Measurements from ENCODE around the gene MGAT5. TPM values are rescaled to one million over a fixed set of nuclear protein-coding genes. Genes with fewer than 3 reads are reported as not detected.

Gene MGAT5
- total RNA-seq, 2 experiments from 2014 or later, result 44.5 to 44.9 TPM

GRCh38 chr2:134344954-134345697 is 91.3 kb downstream of the MGAT5 start:
- DNase-seq, result no peak
- Mint-ChIP-seq H3K9me3 (no peaks in the 10 kb centered on the region), H3K4me1 (no peaks in the 10 kb centered on the region), H3K27ac (no peak overlapping the region), H3K36me3 (ENCODE audit: low read depth) (peaks cover 36% of the 10 kb centered on the region), H3K27me3 (no peaks in the 10 kb centered on the region), H3K4me3 (no peak overlapping the region)
- ChIA-PET CTCF (no interaction called here), POLR2A (interaction anchor here (1.0 kb wide), 1 partner anchor 23 kb away, joined by 3 read pairs; no protein-coding TSS in a partner anchor)

GRCh38 chr2:134346141-134346540 is 92.3 kb downstream of the MGAT5 start:
- Mint-ChIP-seq H3K27me3 (no peaks in the 10 kb centered on the region), H3K36me3 (ENCODE audit: low read depth) (peaks cover 44% of the 10 kb centered on the region), H3K27ac (no peak overlapping the region), H3K4me3 (no peak overlapping the region), H3K9me3 (no peaks in the 10 kb centered on the region), H3K4me1 (no peaks in the 10 kb centered on the region)
- POLR2A ChIA-PET, result no interaction called here
- no peak for DNase-seq
- CTCF ChIA-PET, result no interaction called here

GRCh38 chr2:134347756-134348155 is 93.9 kb downstream of the MGAT5 start:
- Mint-ChIP-seq H3K4me1 (no peaks in the 10 kb centered on the region), H3K27me3 (no peaks in the 10 kb centered on the region), H3K27ac (no peak overlapping the region), H3K9me3 (no peaks in the 10 kb centered on the region), H3K4me3 (no peak overlapping the region), H3K36me3 (ENCODE audit: low read depth) (peaks cover 45% of the 10 kb centered on the region)
- ChIA-PET CTCF (no interaction called here), POLR2A (no interaction called here)
- no peak for DNase-seq

GRCh38 chr2:134348239-134348638 is 94.4 kb downstream of the MGAT5 start:
- Mint-ChIP-seq H3K27ac (no peak overlapping the region), H3K36me3 (ENCODE audit: low read depth) (peaks cover 40% of the 10 kb centered on the region), H3K9me3 (no peaks in the 10 kb centered on the region), H3K4me1 (no peaks in the 10 kb centered on the region), H3K4me3 (no peak overlapping the region), H3K27me3 (no peaks in the 10 kb centered on the region)
- POLR2A ChIA-PET, result no interaction called here
- DNase-seq, result no peak
- CTCF ChIA-PET, result no interaction called here

GRCh38 chr2:134348760-134349159 is 94.9 kb downstream of the MGAT5 start:
- CTCF ChIA-PET, result no interaction called here
- POLR2A ChIA-PET, result no interaction called here
- Mint-ChIP-seq H3K36me3 (ENCODE audit: low read depth) (peaks cover 37% of the 10 kb centered on the region), H3K27ac (no peak overlapping the region), H3K4me1 (no peaks in the 10 kb centered on the region), H3K27me3 (no peaks in the 10 kb centered on the region), H3K4me3 (no peak overlapping the region), H3K9me3 (no peaks in the 10 kb centered on the region)
- no peak for DNase-seq

- Mint-ChIP-seq H3K27ac (no peak overlapping the region), H3K27me3 (no peaks in the 10 kb centered on the region), H3K4me3 (no peak overlapping the region), H3K4me1 (no peaks in the 10 kb centered on the region), H3K36me3 (ENCODE audit: low read depth) (peaks cover 26% of the 10 kb centered on the region), H3K9me3 (no peaks in the 10 kb centered on the region)
- POLR2A ChIA-PET, result no interaction called here
- CTCF ChIA-PET, result interaction anchor here (1.7 kb wide), 1 partner anchor 12 kb away, joined by 3 read pairs; no protein-coding TSS in a partner anchor
- no peak for DNase-seq
Observed at GRCh38 chr2:134351016-134351415, 97.1 kb downstream of the MGAT5 start.

GRCh38 chr2:134351899-134352298 is 98.0 kb downstream of the MGAT5 start:
- no peaks in the 10 kb centered on the region for H3K27me3 Mint-ChIP-seq
- POLR2A ChIA-PET, result no interaction called here

GRCh38 chr2:134352844-134353243 is 99.0 kb downstream of the MGAT5 start:
- Mint-ChIP-seq H3K27ac (no peak overlapping the region), H3K36me3 (ENCODE audit: low read depth) (peaks cover 22% of the 10 kb centered on the region), H3K4me3 (no peak overlapping the region), H3K9me3 (no peaks in the 10 kb centered on the region), H3K4me1 (no peaks in the 10 kb centered on the region), H3K27me3 (no peaks in the 10 kb centered on the region)
- DNase-seq, result no peak
- ChIA-PET CTCF (no interaction called here), POLR2A (no interaction called here)

More at GRCh38 chr2:134351899-134352298, 98.0 kb downstream of the MGAT5 start:
- DNase-seq, result no peak
- H3K36me3 Mint-ChIP-seq (ENCODE audit: low read depth), result peaks cover 22% of the 10 kb centered on the region
- no peak overlapping the region for H3K4me3 Mint-ChIP-seq
- H3K27ac Mint-ChIP-seq, result no peak overlapping the region
- H3K4me1 Mint-ChIP-seq, result no peaks in the 10 kb centered on the region
- no peaks in the 10 kb centered on the region for H3K9me3 Mint-ChIP-seq
- CTCF ChIA-PET, result no interaction called here

GRCh38 chr2:134354611-134355010 is 100.7 kb downstream of the MGAT5 start:
- no peaks in the 10 kb centered on the region for H3K4me1 Mint-ChIP-seq
- POLR2A ChIA-PET, result no interaction called here
- H3K27me3 Mint-ChIP-seq, result no peaks in the 10 kb centered on the region
- no peaks in the 10 kb centered on the region for H3K9me3 Mint-ChIP-seq
- no peak overlapping the region for H3K27ac Mint-ChIP-seq
- DNase-seq, result no peak
- no peak overlapping the region for H3K4me3 Mint-ChIP-seq
- peaks cover 22% of the 10 kb centered on the region for H3K36me3 Mint-ChIP-seq (ENCODE audit: low read depth)
- CTCF ChIA-PET, result no interaction called here

GRCh38 chr2:134357814-134358213 is 103.9 kb downstream of the MGAT5 start:
- Mint-ChIP-seq H3K9me3 (no peaks in the 10 kb centered on the region), H3K4me1 (no peaks in the 10 kb centered on the region), H3K4me3 (no peak overlapping the region), H3K36me3 (ENCODE audit: low read depth) (no peaks in the 10 kb centered on the region), H3K27ac (no peak overlapping the region), H3K27me3 (no peaks in the 10 kb centered on the region)
- ChIA-PET POLR2A (no interaction called here), CTCF (no interaction called here)
- no peak for DNase-seq

- no peaks in the 10 kb centered on the region for H3K27me3 Mint-ChIP-seq
- no peak overlapping the region for H3K4me3 Mint-ChIP-seq
- no peak for DNase-seq
- ChIA-PET CTCF (no interaction called here), POLR2A (no interaction called here)
- H3K9me3 Mint-ChIP-seq, result no peaks in the 10 kb centered on the region
- H3K4me1 Mint-ChIP-seq, result no peaks in the 10 kb centered on the region
- no peak overlapping the region for H3K27ac Mint-ChIP-seq
- peaks cover 4% of the 10 kb centered on the region for H3K36me3 Mint-ChIP-seq (ENCODE audit: low read depth)
Observed at GRCh38 chr2:134359367-134360081, 105.7 kb downstream of the MGAT5 start.

GRCh38 chr2:134360745-134361487 is 107.0 kb downstream of the MGAT5 start:
- CTCF ChIA-PET, result interaction anchor here (1.0 kb wide), 1 partner anchor 115 kb away, joined by 3 read pairs; no protein-coding TSS in a partner anchor
- H3K4me1 Mint-ChIP-seq, result no peaks in the 10 kb centered on the region
- DNase-seq, result no peak
- POLR2A ChIA-PET, result no interaction called here
- no peak overlapping the region for H3K4me3 Mint-ChIP-seq
- H3K27me3 Mint-ChIP-seq, result no peaks in the 10 kb centered on the region
- H3K27ac Mint-ChIP-seq, result no peak overlapping the region
- peaks cover 4% of the 10 kb centered on the region for H3K36me3 Mint-ChIP-seq (ENCODE audit: low read depth)
- no peaks in the 10 kb centered on the region for H3K9me3 Mint-ChIP-seq

- Mint-ChIP-seq H3K4me1 (no peaks in the 10 kb centered on the region), H3K36me3 (ENCODE audit: low read depth) (peaks cover 4% of the 10 kb centered on the region), H3K27me3 (no peaks in the 10 kb centered on the region), H3K4me3 (no peak overlapping the region), H3K9me3 (no peaks in the 10 kb centered on the region), H3K27ac (no peak overlapping the region)
- no peak for DNase-seq
- CTCF ChIA-PET, result no interaction called here
- POLR2A ChIA-PET, result interaction anchor here (1.1 kb wide), 1 partner anchor 16 kb away, joined by 3 read pairs; no protein-coding TSS in a partner anchor
Observed at GRCh38 chr2:134361648-134362047, 107.8 kb downstream of the MGAT5 start.

Data from activated CD4-positive, alpha-beta memory T cell treated with anti-CD3 and anti-CD28 coated beads, Interleukin-2, amount 10 ng/mL, durations not matched to agents 7 days and 5 days (primary cell).